ENCODE data around the gene KCNMA1. TPM values are rescaled to one million over a fixed set of nuclear protein-coding genes. Genes with fewer than 3 reads are reported as not detected.

The KCNMA1 gene
- polyA plus RNA-seq, 4 donors, result 2.7 to 8.6 (median 7.7) TPM

DNA sequence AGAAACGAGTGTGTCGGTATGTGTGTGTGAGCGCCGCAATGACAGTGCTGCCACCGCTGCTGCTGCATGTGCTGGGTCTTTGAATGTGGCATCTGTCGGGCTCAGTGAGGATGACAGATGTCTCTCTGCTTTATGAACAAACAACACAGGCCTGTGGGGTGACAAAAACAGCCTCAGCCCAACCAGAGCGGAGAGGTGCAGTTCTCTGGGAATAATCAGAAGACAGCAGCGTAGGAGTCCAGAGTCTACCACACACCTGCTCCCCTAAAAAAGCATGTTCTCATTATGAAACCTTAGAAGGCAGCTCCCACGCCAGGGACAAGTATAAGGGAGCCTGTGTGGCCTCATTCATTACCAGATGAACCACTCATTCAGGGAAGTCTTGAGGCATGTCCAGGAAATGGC, 278.3 kb downstream of the KCNMA1 start:
- Histone ChIP-seq H3K27ac (ENCODE audit: low read depth in 1 of 3, low read length in 2 of 3) (no peak overlapping the region), H3K4me1 (ENCODE audit: control insufficient read depth in 3 of 3, insufficient read depth in 2 of 3, low read depth in 1 of 3, low read length in 2 of 3) (no peaks in the 10 kb centered on the region), H3K9me3 (ENCODE audit: control insufficient read depth in 2 of 2, insufficient read depth in 1 of 2, low read depth in 1 of 2, low read length in 1 of 2) (no peaks in the 10 kb centered on the region), H3K4me3 (ENCODE audit: low read depth in 1 of 3, low read length in 3 of 3) (no peak overlapping the region), H3K27me3 (ENCODE audit: control insufficient read depth in 3 of 3, insufficient read depth in 3 of 3, low read length in 3 of 3) (no peaks in the 10 kb centered on the region), H3K36me3 (ENCODE audit: control insufficient read depth in 3 of 3, insufficient read depth in 2 of 3, low read depth in 1 of 3, low read length in 3 of 3) (peaks cover 0 to 2% (median 0%) of the 10 kb centered on the region in 3 donors)
- FAIRE-seq (no peak), DNase-seq (peak in 1 of 2 donors; percentile 3)
- WGBS, 3 donors, result 41 to 70% (median 51%) methylated on average over 9 of the region's 9 CpGs

DNA sequence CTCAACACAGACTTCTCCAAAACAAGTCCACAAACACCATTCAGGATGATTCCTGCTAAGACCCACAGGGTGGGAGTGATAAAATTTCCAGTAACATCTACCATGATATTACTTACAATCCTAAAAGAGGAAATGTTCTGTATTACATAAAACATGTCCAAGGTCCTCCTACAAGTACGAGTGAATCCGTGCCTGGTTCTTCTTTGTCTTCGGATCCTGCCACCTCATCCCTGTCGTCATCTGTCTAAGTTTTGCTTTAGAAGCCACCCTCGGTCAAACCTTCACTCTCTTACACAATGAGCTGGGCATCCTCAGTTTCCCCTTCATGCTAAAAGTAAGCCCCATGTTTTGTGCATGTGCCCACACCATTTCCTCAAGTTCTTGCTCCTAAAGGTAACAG, 279.0 kb downstream of the KCNMA1 start:
- H3K4me3 ChIP-seq (ENCODE audit: low read depth in 1 of 3, low read length in 3 of 3), result no peak overlapping the region
- H3K36me3 ChIP-seq (ENCODE audit: control insufficient read depth in 3 of 3, insufficient read depth in 2 of 3, low read depth in 1 of 3, low read length in 3 of 3), result peaks cover 0 to 2% (median 0%) of the 10 kb centered on the region in 3 donors
- no peak overlapping the region for H3K27ac ChIP-seq (ENCODE audit: low read depth in 1 of 3, low read length in 2 of 3)
- H3K9me3 ChIP-seq (ENCODE audit: control insufficient read depth in 2 of 2, insufficient read depth in 1 of 2, low read depth in 1 of 2, low read length in 1 of 2), result no peaks in the 10 kb centered on the region
- H3K4me1 ChIP-seq (ENCODE audit: control insufficient read depth in 3 of 3, insufficient read depth in 2 of 3, low read depth in 1 of 3, low read length in 2 of 3), result no peaks in the 10 kb centered on the region
- 86 to 90% (median 88%) methylated on average over 5 of the region's 5 CpGs for WGBS, 3 donors
- no peaks in the 10 kb centered on the region for H3K27me3 ChIP-seq (ENCODE audit: control insufficient read depth in 3 of 3, insufficient read depth in 3 of 3, low read length in 3 of 3)
- FAIRE-seq, result no peak
- DNase-seq, result no peak

DNA sequence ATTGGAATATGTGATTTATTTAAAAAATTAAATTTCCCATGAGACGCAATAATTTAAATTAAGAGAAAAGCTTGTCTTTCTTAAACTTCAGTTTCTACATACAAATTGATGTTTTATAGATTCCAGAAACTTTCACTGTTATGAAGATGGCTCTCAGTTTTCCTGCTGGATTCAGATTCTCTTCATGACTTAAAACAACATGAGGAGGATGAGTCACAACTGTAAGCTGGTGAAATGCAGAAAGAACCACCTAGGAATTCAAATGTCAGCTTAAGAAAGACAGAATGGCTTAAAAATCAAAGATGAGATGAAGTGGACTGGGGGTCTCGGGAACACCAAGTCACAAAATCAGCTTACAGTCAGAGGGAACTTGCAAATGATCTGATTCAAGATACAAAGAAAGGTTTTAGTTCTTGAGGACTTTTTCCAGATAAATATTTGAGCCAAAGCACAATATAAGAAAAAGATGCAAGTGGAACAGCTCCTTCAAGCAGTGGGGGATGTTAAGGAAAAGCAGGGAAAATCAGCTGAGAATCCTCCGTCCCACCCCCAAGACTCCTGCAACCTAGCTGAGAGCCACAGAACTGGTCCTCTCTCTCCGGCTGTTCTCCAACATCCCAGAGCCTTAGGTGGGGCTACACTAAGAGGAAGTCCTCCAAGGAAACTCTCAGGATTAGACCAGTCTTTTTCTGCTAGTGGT, 279.8 kb downstream of the KCNMA1 start:
- Histone ChIP-seq H3K36me3 (ENCODE audit: control insufficient read depth in 3 of 3, insufficient read depth in 2 of 3, low read depth in 1 of 3, low read length in 3 of 3) (peaks cover 0 to 2% (median 0%) of the 10 kb centered on the region in 3 donors), H3K27me3 (ENCODE audit: control insufficient read depth in 3 of 3, insufficient read depth in 3 of 3, low read length in 3 of 3) (no peaks in the 10 kb centered on the region), H3K9me3 (ENCODE audit: control insufficient read depth in 2 of 2, insufficient read depth in 1 of 2, low read depth in 1 of 2, low read length in 1 of 2) (no peaks in the 10 kb centered on the region), H3K4me3 (ENCODE audit: low read depth in 1 of 3, low read length in 3 of 3) (no peak overlapping the region), H3K27ac (ENCODE audit: low read depth in 1 of 3, low read length in 2 of 3) (no peak overlapping the region), H3K4me1 (ENCODE audit: control insufficient read depth in 3 of 3, insufficient read depth in 2 of 3, low read depth in 1 of 3, low read length in 2 of 3) (no peaks in the 10 kb centered on the region)
- FAIRE-seq (no peak), DNase-seq (no peak)
- WGBS, 3 donors, result 79 to 92% (median 85%) methylated on average over 4 of the region's 4 CpGs

DNA sequence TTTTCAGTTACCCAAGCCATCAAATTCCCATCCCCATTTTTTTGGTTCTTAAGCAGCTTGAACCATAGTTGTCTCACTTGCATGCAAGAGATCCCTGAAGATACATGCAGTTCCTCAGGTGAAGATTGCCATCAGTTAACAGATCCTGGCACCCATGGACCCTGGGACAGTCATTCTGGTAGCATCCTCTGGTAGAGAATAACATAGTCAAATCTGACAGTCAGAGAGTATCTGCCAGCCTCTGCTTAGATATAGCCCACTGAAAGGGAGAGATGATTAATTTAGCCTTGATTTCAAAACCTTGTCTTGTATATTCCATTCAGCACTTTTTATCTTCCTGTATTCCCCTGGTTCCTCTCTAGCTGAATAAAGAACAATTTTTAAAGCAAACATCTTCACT, 280.4 kb downstream of the KCNMA1 start:
- H3K36me3 ChIP-seq (ENCODE audit: control insufficient read depth in 3 of 3, insufficient read depth in 2 of 3, low read depth in 1 of 3, low read length in 3 of 3), result peaks cover 0 to 2% (median 0%) of the 10 kb centered on the region in 3 donors
- no peak overlapping the region for H3K4me3 ChIP-seq (ENCODE audit: low read depth in 1 of 3, low read length in 3 of 3)
- no peak for FAIRE-seq
- no peak overlapping the region for H3K27ac ChIP-seq (ENCODE audit: low read depth in 1 of 3, low read length in 2 of 3)
- DNase-seq, result no peak
- no peaks in the 10 kb centered on the region for H3K9me3 ChIP-seq (ENCODE audit: control insufficient read depth in 2 of 2, insufficient read depth in 1 of 2, low read depth in 1 of 2, low read length in 1 of 2)
- H3K4me1 ChIP-seq (ENCODE audit: control insufficient read depth in 3 of 3, insufficient read depth in 2 of 3, low read depth in 1 of 3, low read length in 2 of 3), result no peaks in the 10 kb centered on the region
- no peaks in the 10 kb centered on the region for H3K27me3 ChIP-seq (ENCODE audit: control insufficient read depth in 3 of 3, insufficient read depth in 3 of 3, low read length in 3 of 3)

DNA sequence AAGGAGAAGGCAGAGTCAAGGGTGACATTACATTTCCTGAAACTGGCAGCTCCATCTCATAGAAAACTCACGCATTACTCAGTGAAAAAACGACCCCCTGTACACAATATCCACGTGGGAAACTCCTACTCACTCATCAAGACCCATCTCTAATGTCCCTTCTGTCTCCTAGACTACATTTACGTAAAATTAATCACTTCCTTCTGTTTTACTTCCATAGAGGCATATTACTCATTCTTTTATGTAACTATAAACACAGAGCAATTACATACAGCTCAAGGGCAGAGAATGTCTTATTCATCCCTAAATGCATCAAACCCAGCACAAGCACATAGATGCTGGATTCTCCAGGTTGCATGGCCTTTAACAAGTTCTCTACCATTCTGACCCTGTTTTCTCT, 281.8 kb downstream of the KCNMA1 start:
- H3K27me3 ChIP-seq (ENCODE audit: control insufficient read depth in 3 of 3, insufficient read depth in 3 of 3, low read length in 3 of 3), result no peaks in the 10 kb centered on the region
- H3K9me3 ChIP-seq (ENCODE audit: control insufficient read depth in 2 of 2, insufficient read depth in 1 of 2, low read depth in 1 of 2, low read length in 1 of 2), result no peaks in the 10 kb centered on the region
- no peaks in the 10 kb centered on the region for H3K4me1 ChIP-seq (ENCODE audit: control insufficient read depth in 3 of 3, insufficient read depth in 2 of 3, low read depth in 1 of 3, low read length in 2 of 3)
- H3K4me3 ChIP-seq (ENCODE audit: low read depth in 1 of 3, low read length in 3 of 3), result no peak overlapping the region
- FAIRE-seq (no peak), DNase-seq (no peak)
- H3K27ac ChIP-seq (ENCODE audit: low read depth in 1 of 3, low read length in 2 of 3), result no peak overlapping the region
- no peaks in the 10 kb centered on the region for H3K36me3 ChIP-seq (ENCODE audit: control insufficient read depth in 3 of 3, insufficient read depth in 2 of 3, low read depth in 1 of 3, low read length in 3 of 3)
- 59 to 61% (median 59%) methylated on average over 4 of the region's 4 CpGs for WGBS, 3 donors

DNA sequence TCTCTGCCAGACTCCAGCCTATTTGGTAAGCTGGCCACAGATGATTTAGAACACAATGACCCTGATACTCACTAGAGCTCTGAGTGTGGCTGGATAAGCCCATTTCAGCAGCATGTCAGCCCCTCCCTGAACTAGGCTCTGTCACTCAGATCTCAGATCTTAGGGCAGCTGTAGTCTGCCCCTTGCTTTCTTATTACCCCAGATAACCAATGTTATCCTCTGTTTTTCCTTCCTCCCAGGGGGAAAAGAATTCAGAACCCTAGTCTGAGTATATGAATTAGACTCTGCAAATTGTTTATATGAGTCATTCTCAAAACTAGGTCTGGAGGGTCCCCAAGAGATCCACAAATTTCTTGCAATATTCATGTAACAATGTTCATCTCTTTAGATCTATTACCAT, 286.2 kb downstream of the KCNMA1 start:
- no peak for DNase-seq
- no peaks in the 10 kb centered on the region for H3K27me3 ChIP-seq (ENCODE audit: control insufficient read depth in 3 of 3, insufficient read depth in 3 of 3, low read length in 3 of 3)
- no peak for FAIRE-seq
- H3K4me3 ChIP-seq (ENCODE audit: low read depth in 1 of 3, low read length in 3 of 3), result no peak overlapping the region
- H3K27ac ChIP-seq (ENCODE audit: low read depth in 1 of 3, low read length in 2 of 3), result no peak overlapping the region
- no peaks in the 10 kb centered on the region for H3K4me1 ChIP-seq (ENCODE audit: control insufficient read depth in 3 of 3, insufficient read depth in 2 of 3, low read depth in 1 of 3, low read length in 2 of 3)
- H3K9me3 ChIP-seq (ENCODE audit: control insufficient read depth in 2 of 2, insufficient read depth in 1 of 2, low read depth in 1 of 2, low read length in 1 of 2), result no peaks in the 10 kb centered on the region
- H3K36me3 ChIP-seq (ENCODE audit: control insufficient read depth in 3 of 3, insufficient read depth in 2 of 3, low read depth in 1 of 3, low read length in 3 of 3), result no peaks in the 10 kb centered on the region

DNA sequence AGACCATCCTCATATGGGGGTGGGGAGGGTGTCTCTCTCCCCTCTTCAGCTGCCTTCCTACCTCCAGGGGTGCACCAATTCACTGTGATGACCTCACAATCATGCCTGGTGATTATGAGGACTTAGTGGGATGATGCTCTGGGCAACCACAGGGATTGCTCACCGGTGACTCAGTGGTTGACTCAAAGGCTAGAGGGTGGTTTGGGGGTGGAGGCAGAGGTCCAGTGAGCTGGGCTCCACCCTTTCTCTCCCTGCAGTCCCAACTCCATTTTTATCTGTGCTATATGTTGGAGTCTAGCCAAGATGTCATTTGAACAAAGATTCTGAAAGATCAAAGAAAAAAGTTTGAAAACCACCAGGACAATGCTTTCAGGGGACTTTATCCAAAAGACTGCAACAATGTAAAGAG, 286.9 kb downstream of the KCNMA1 start:
- WGBS, 3 donors, result 8 to 43% (median 29%) methylated on average over 1 of the region's 1 CpG
- H3K36me3 ChIP-seq (ENCODE audit: control insufficient read depth in 3 of 3, insufficient read depth in 2 of 3, low read depth in 1 of 3, low read length in 3 of 3), result no peaks in the 10 kb centered on the region
- H3K9me3 ChIP-seq (ENCODE audit: control insufficient read depth in 2 of 2, insufficient read depth in 1 of 2, low read depth in 1 of 2, low read length in 1 of 2), result no peaks in the 10 kb centered on the region
- H3K27ac ChIP-seq (ENCODE audit: low read depth in 1 of 3, low read length in 2 of 3), result no peak overlapping the region
- FAIRE-seq (no peak), DNase-seq (peak in 1 of 2 donors; percentile 25)
- no peaks in the 10 kb centered on the region for H3K27me3 ChIP-seq (ENCODE audit: control insufficient read depth in 3 of 3, insufficient read depth in 3 of 3, low read length in 3 of 3)
- H3K4me3 ChIP-seq (ENCODE audit: low read depth in 1 of 3, low read length in 3 of 3), result no peak overlapping the region
- H3K4me1 ChIP-seq (ENCODE audit: control insufficient read depth in 3 of 3, insufficient read depth in 2 of 3, low read depth in 1 of 3, low read length in 2 of 3), result no peaks in the 10 kb centered on the region

DNA sequence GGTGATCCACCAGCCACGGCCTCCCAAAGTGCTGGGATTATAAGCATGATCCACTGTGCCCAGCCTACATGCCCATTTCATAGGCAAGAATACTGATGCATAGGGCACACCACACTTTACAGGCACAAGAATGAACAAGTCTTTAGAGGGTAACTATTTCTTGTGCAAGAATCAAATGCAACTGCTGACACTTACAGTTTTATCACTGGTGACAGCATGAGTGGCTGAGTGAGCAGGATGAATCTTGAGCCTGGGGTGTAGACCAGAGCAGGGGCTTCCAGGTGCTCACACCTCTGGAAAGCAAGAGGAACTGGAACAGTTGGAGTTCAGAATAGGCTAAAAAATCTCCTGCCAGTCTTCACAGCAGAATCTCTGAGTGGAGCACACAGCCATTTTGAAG, 287.5 kb downstream of the KCNMA1 start:
- Histone ChIP-seq H3K27me3 (ENCODE audit: control insufficient read depth in 3 of 3, insufficient read depth in 3 of 3, low read length in 3 of 3) (no peaks in the 10 kb centered on the region), H3K9me3 (ENCODE audit: control insufficient read depth in 2 of 2, insufficient read depth in 1 of 2, low read depth in 1 of 2, low read length in 1 of 2) (no peaks in the 10 kb centered on the region), H3K27ac (ENCODE audit: low read depth in 1 of 3, low read length in 2 of 3) (no peak overlapping the region), H3K4me1 (ENCODE audit: control insufficient read depth in 3 of 3, insufficient read depth in 2 of 3, low read depth in 1 of 3, low read length in 2 of 3) (no peaks in the 10 kb centered on the region), H3K4me3 (ENCODE audit: low read depth in 1 of 3, low read length in 3 of 3) (no peak overlapping the region), H3K36me3 (ENCODE audit: control insufficient read depth in 3 of 3, insufficient read depth in 2 of 3, low read depth in 1 of 3, low read length in 3 of 3) (no peaks in the 10 kb centered on the region)
- DNase-seq, result no peak
- no peak for FAIRE-seq
- WGBS, 3 donors, result 87 to 89% (median 89%) methylated on average over 1 of the region's 1 CpG

DNA sequence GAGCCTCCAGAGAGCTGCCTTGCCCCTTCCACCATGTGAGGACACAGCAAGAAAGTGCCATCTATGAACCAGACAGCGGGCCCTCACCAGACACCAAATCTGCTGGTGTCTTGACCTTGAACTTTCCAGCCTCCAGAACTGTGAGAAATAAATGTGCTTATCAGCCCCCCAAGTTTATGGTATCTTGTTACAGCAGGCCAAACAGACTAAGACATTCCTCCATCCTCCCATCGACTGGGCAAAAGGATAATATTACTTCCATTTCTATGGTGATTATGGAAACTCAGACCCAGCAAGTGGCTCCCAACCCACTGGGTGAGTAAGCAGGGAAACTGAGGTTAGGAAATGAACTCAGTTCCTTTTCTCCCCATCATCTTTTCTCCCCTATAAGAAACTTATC, 288.4 kb downstream of the KCNMA1 start:
- Histone ChIP-seq H3K27ac (ENCODE audit: low read depth in 1 of 3, low read length in 2 of 3) (no peak overlapping the region), H3K4me3 (ENCODE audit: low read depth in 1 of 3, low read length in 3 of 3) (no peak overlapping the region), H3K36me3 (ENCODE audit: control insufficient read depth in 3 of 3, insufficient read depth in 2 of 3, low read depth in 1 of 3, low read length in 3 of 3) (no peaks in the 10 kb centered on the region), H3K4me1 (ENCODE audit: control insufficient read depth in 3 of 3, insufficient read depth in 2 of 3, low read depth in 1 of 3, low read length in 2 of 3) (no peaks in the 10 kb centered on the region), H3K9me3 (ENCODE audit: control insufficient read depth in 2 of 2, insufficient read depth in 1 of 2, low read depth in 1 of 2, low read length in 1 of 2) (no peaks in the 10 kb centered on the region), H3K27me3 (ENCODE audit: control insufficient read depth in 3 of 3, insufficient read depth in 3 of 3, low read length in 3 of 3) (no peaks in the 10 kb centered on the region)
- DNase-seq, result no peak
- FAIRE-seq, result no peak
- WGBS, 3 donors, result 59 to 76% (median 75%) methylated on average over 2 of the region's 2 CpGs

Measured in small intestine (tissue), 7 donors.